Measurements from ENCODE around the gene ACO2. TPM values are rescaled to one million over a fixed set of nuclear protein-coding genes. Genes with fewer than 3 reads are reported as not detected.

The ACO2 gene
- total RNA-seq, 1 donor from 2014 or later: 67.2 TPM

GRCh38 chr22:41498303-41498835 lies 29.5 kb downstream of the ACO2 start:
- no peak for DNase-seq (ENCODE audit: low read depth)
- Histone ChIP-seq H2AFZ (ENCODE audit: low read depth, low read length) (no peak overlapping the region), H3K9me3 (ENCODE audit: insufficient read depth, low read depth, low read length) (no peaks in the 10 kb centered on the region), H3K27me3 (ENCODE audit: insufficient read depth, low read length) (no peaks in the 10 kb centered on the region), H3K36me3 (ENCODE audit: insufficient read depth, low read length) (peaks cover 12% of the 10 kb centered on the region), H3K4me3 (ENCODE audit: insufficient read depth, low read depth, low read length) (no peak overlapping the region), H3K79me2 (ENCODE audit: insufficient read depth, low read length) (peaks cover 34% of the 10 kb centered on the region), H3K27ac (ENCODE audit: low read depth, low read length) (no peak overlapping the region), H3K9ac (ENCODE audit: low read length) (no peak overlapping the region), H3K4me2 (ENCODE audit: low read length) (no peak overlapping the region), H3K4me1 (ENCODE audit: insufficient read depth, low read length) (no peaks in the 10 kb centered on the region), H4K20me1 (ENCODE audit: insufficient read depth, low read length) (peaks cover 55% of the 10 kb centered on the region)
- H3K4me1 Mint-ChIP-seq (ENCODE audit: low read depth, unreplicated experiment): no peaks in the 10 kb centered on the region
- no peak for TF ChIP-seq EZH2 (IDR thresholded peaks at IDR 0.05; ENCODE audit: insufficient read depth, low read length)
- no peaks in the 10 kb centered on the region for H3K9me3 Mint-ChIP-seq (ENCODE audit: unreplicated experiment)
- peaks cover 6% of the 10 kb centered on the region for H3K36me3 Mint-ChIP-seq (ENCODE audit: low read depth, unreplicated experiment)
- H3K4me3 Mint-ChIP-seq (ENCODE audit: unreplicated experiment): no peak overlapping the region
- no peak overlapping the region for H3K27ac Mint-ChIP-seq (ENCODE audit: unreplicated experiment)
- no peak for FAIRE-seq
- no peaks in the 10 kb centered on the region for H3K27me3 Mint-ChIP-seq (ENCODE audit: low read depth, unreplicated experiment)

GRCh38 chr22:41499624-41500280 lies 30.8 kb downstream of the ACO2 start:
- peaks cover 3% of the 10 kb centered on the region for H3K4me1 ChIP-seq (ENCODE audit: insufficient read depth, low read length)
- H3K27ac ChIP-seq (ENCODE audit: low read depth, low read length): no peak overlapping the region
- no peak for TF ChIP-seq EZH2 (IDR thresholded peaks at IDR 0.05; ENCODE audit: insufficient read depth, low read length)
- no peak for TF ChIP-seq CTCF (IDR thresholded peaks at IDR 0.05; ENCODE audit: insufficient read depth, low read depth, low read length)
- no peak overlapping the region for H3K4me3 ChIP-seq (ENCODE audit: insufficient read depth, low read depth, low read length)
- no peak overlapping the region for H3K27ac Mint-ChIP-seq (ENCODE audit: unreplicated experiment)
- H3K27me3 Mint-ChIP-seq (ENCODE audit: low read depth, unreplicated experiment): no peaks in the 10 kb centered on the region
- peaks cover 26% of the 10 kb centered on the region for H3K79me2 ChIP-seq (ENCODE audit: insufficient read depth, low read length)
- H3K27me3 ChIP-seq (ENCODE audit: insufficient read depth, low read length): no peaks in the 10 kb centered on the region
- no peak overlapping the region for H2AFZ ChIP-seq (ENCODE audit: low read depth, low read length)
- peaks cover 12% of the 10 kb centered on the region for H3K36me3 ChIP-seq (ENCODE audit: insufficient read depth, low read length)
- no peak overlapping the region for H3K4me2 ChIP-seq (ENCODE audit: low read length)
- no peak overlapping the region for H3K4me3 Mint-ChIP-seq (ENCODE audit: unreplicated experiment)
- DNase-seq (ENCODE audit: low read depth) (no peak), FAIRE-seq (no peak)
- peaks cover 54% of the 10 kb centered on the region for H4K20me1 ChIP-seq (ENCODE audit: insufficient read depth, low read length)
- H3K9me3 ChIP-seq (ENCODE audit: insufficient read depth, low read depth, low read length): no peaks in the 10 kb centered on the region
- H3K36me3 Mint-ChIP-seq (ENCODE audit: low read depth, unreplicated experiment): peaks cover 11% of the 10 kb centered on the region
- no peaks in the 10 kb centered on the region for H3K4me1 Mint-ChIP-seq (ENCODE audit: low read depth, unreplicated experiment)
- no peak overlapping the region for H3K9ac ChIP-seq (ENCODE audit: low read length)
- H3K9me3 Mint-ChIP-seq (ENCODE audit: unreplicated experiment): no peaks in the 10 kb centered on the region

GRCh38 chr22:41500303-41500702 lies 31.4 kb downstream of the ACO2 start:
- H3K4me1 Mint-ChIP-seq (ENCODE audit: low read depth, unreplicated experiment): no peaks in the 10 kb centered on the region
- no peak for FAIRE-seq
- H3K4me3 Mint-ChIP-seq (ENCODE audit: unreplicated experiment): no peak overlapping the region
- Histone ChIP-seq H3K4me1 (ENCODE audit: insufficient read depth, low read length) (peaks cover 3% of the 10 kb centered on the region), H4K20me1 (ENCODE audit: insufficient read depth, low read length) (peaks cover 53% of the 10 kb centered on the region), H3K27me3 (ENCODE audit: insufficient read depth, low read length) (no peaks in the 10 kb centered on the region), H3K27ac (ENCODE audit: low read depth, low read length) (no peak overlapping the region), H3K9ac (ENCODE audit: low read length) (no peak overlapping the region), H3K36me3 (ENCODE audit: insufficient read depth, low read length) (peaks cover 12% of the 10 kb centered on the region), H3K4me3 (ENCODE audit: insufficient read depth, low read depth, low read length) (no peak overlapping the region), H3K9me3 (ENCODE audit: insufficient read depth, low read depth, low read length) (no peaks in the 10 kb centered on the region), H2AFZ (ENCODE audit: low read depth, low read length) (no peak overlapping the region), H3K4me2 (ENCODE audit: low read length) (no peak overlapping the region), H3K79me2 (ENCODE audit: insufficient read depth, low read length) (peaks cover 21% of the 10 kb centered on the region)
- TF ChIP-seq CTCF (IDR thresholded peaks at IDR 0.05; ENCODE audit: insufficient read depth, low read depth, low read length): no peak
- TF ChIP-seq EZH2 (IDR thresholded peaks at IDR 0.05; ENCODE audit: insufficient read depth, low read length): no peak
- H3K27ac Mint-ChIP-seq (ENCODE audit: unreplicated experiment): no peak overlapping the region
- H3K9me3 Mint-ChIP-seq (ENCODE audit: unreplicated experiment): no peaks in the 10 kb centered on the region
- H3K36me3 Mint-ChIP-seq (ENCODE audit: low read depth, unreplicated experiment): peaks cover 11% of the 10 kb centered on the region
- DNase-seq (ENCODE audit: low read depth): no peak
- no peaks in the 10 kb centered on the region for H3K27me3 Mint-ChIP-seq (ENCODE audit: low read depth, unreplicated experiment)

Measured in astrocyte (in vitro differentiated cells and primary cell).